ENCODE data around the gene C20orf204. TPM values are rescaled to one million over a fixed set of nuclear protein-coding genes. Genes with fewer than 3 reads are reported as not detected.

C20orf204 gene
- total and polyA plus RNA-seq, 2 of the 8 experiments (the other 6 are each of a cell fraction or from before 2014, with no cell fraction given), result 0.39 to 0.52 TPM

GRCh38 chr20:64062276-64062595, 26.3 kb downstream of the C20orf204 start:
- Histone ChIP-seq H3K4me1 (replicated peaks in 1 of 4; ENCODE audit: control insufficient read depth in 3 of 4, insufficient read depth in 4 of 4, low read length in 3 of 4) (peaks cover 3 to 17% (median 12%) of the 10 kb centered on the region in 4 experiments), H3K36me3 (ENCODE audit: control insufficient read depth in 2 of 4, insufficient read depth in 4 of 4, low read length in 3 of 4) (no peaks in the 10 kb centered on the region), H3K4me2 (ENCODE audit: insufficient read depth in 1 of 2, low read depth in 2 of 2, low read length in 2 of 2) (peak overlapping the region; percentile 60 to 83), H2BK5ac (ENCODE audit: low read depth, low read length) (no peak overlapping the region), H4K8ac (ENCODE audit: extremely low read depth, insufficient read depth, low read length) (peak overlapping the region; percentile 72), H3K9ac (replicated peaks in 1 of 4; ENCODE audit: extremely low read depth in 1 of 4, low read depth in 3 of 4, low read length in 3 of 4) (0 out of 7 replicates have a peak overlapping the region, but pooled peaks of 2 of the 4 experiments have one; percentile 0 to 8), H2AK5ac (ENCODE audit: low read depth, low read length) (no peak overlapping the region), H3K4me3 (ENCODE audit: extremely low read depth in 1 of 4, insufficient read depth in 2 of 4, low read depth in 3 of 4, low read length in 4 of 4) (peak overlapping the region; percentile 66 to 81 (median 72); a peak in 7 of 8 replicates), H3K23me2 (ENCODE audit: low read depth, low read length) (peaks cover 2% of the 10 kb centered on the region; the same call in 1 of the 2 replicates), H3K79me2 (ENCODE audit: control insufficient read depth in 1 of 2, insufficient read depth in 2 of 2, low read length in 2 of 2) (no peaks in the 10 kb centered on the region), H4K5ac (ENCODE audit: insufficient read length, low read depth, low read length) (peak overlapping the region; percentile 91), H3K27me3 (replicated peaks in 1 of 4; ENCODE audit: control insufficient read depth in 3 of 4, extremely low read depth in 1 of 4, insufficient read depth in 3 of 4, low read length in 3 of 4) (no peaks in the 10 kb centered on the region; a peak in 2 of 7 replicates), H3K79me1 (ENCODE audit: low read depth, low read length) (no peaks in the 10 kb centered on the region), H3K23ac (ENCODE audit: insufficient read length) (no peak overlapping the region), H4K20me1 (replicated peaks in 1 of 2; ENCODE audit: control insufficient read depth in 1 of 2, insufficient read depth in 2 of 2, low read length in 2 of 2) (peaks cover 2 to 6% of the 10 kb centered on the region in 2 experiments), H2BK120ac (replicated peaks; ENCODE audit: low read depth, low read length) (no peak overlapping the region), H3K9me3 (ENCODE audit: insufficient read depth in 2 of 2, low read depth in 1 of 2, low read length in 1 of 2) (no peaks in the 10 kb centered on the region), H2BK15ac (ENCODE audit: low read length) (no peak overlapping the region), H4K91ac (replicated peaks; ENCODE audit: insufficient read length, low read length) (peak overlapping the region; percentile 84), H3K56ac (replicated peaks; ENCODE audit: insufficient read length, low read depth, low read length) (no peak overlapping the region), H3K4ac (replicated peaks; ENCODE audit: insufficient read length, low read depth, low read length) (no peak overlapping the region), H3K14ac (ENCODE audit: insufficient read length) (no peak overlapping the region), H2BK12ac (ENCODE audit: low read depth, low read length) (no peak overlapping the region), H3K18ac (ENCODE audit: extremely low read depth, low read length) (no peak overlapping the region), H2BK20ac (ENCODE audit: low read length) (no peak overlapping the region), H3K27ac (ENCODE audit: low read depth, low read length) (no peak overlapping the region), H2AFZ (ENCODE audit: low read length) (no peak overlapping the region)
- FAIRE-seq (no peak), DNase-seq (ENCODE audit: low read depth in 1 of 2, low spot score in 2 of 2) (no peak)
- no peak for TF ChIP-seq CBX8 (IDR thresholded peaks at IDR 0.05; ENCODE audit: borderline replicate concordance, low read depth, low read length)
- CTCF ChIA-PET (ENCODE audit: partially characterized antibody), result interaction anchor here (0.6 to 15.0 kb wide), 7 partner anchors 19 to 108 kb away, joined by 3 to 139 read pairs (median 4); partner anchors contain the start of genes LKAAEAR1, OPRL1, PRPF6 and RGS19
- POLR2A ChIA-PET (ENCODE audit: partially characterized antibody), result interaction anchor here (0.5 to 1.5 kb wide), 11 partner anchors 8 to 98 kb away, joined by 3 to 7 read pairs (median 4); partner anchors contain the start of genes C20orf204, LKAAEAR1, OPRL1 and RGS19
- 65% methylated on average over 5 of the region's 5 CpGs; no CpG with 5 or more reads in 1 of the 2 experiments for WGBS, 2 experiments (ENCODE audit: extremely low coverage in 1 of 2, insufficient coverage in 1 of 2, insufficient read length in 1 of 2, insufficient replicate concordance in 2 of 2, low coverage in 1 of 2, low lambda C conversion rate in 2 of 2, missing lambda C conversion rate in 1 of 2)
